Dermis microvascular lymphatic vessel endothelial cell (primary cell): ENCODE measurements around the gene ORC5. TPM values are rescaled to one million over a fixed set of nuclear protein-coding genes. Genes with fewer than 3 reads are reported as not detected.
"Not testable (repeated sequence)": the region's sequence is repeated elsewhere in the genome, so short reads cannot be mapped to it uniquely, and the experiment has no call there.

ENCODE experiments used
- DNase-seq, 2 donors: peaks; one replicate each; pipeline versions ENCODE4 v3.0.0 to v3.0.0-alpha.2; 2010; ENCODE audit warnings: low read depth in 2 of 2
- total RNA-seq: library from RNA; depleted of rRNA; stranded (reverse); fragments of >200 nt; gene quantifications from 2 replicates; pipeline ENCODE4 v1.2.1, GENCODE V29; 2014

Gene ORC5
- total RNA-seq, 1 donor from 2014 or later = 18.2 TPM

DNA sequence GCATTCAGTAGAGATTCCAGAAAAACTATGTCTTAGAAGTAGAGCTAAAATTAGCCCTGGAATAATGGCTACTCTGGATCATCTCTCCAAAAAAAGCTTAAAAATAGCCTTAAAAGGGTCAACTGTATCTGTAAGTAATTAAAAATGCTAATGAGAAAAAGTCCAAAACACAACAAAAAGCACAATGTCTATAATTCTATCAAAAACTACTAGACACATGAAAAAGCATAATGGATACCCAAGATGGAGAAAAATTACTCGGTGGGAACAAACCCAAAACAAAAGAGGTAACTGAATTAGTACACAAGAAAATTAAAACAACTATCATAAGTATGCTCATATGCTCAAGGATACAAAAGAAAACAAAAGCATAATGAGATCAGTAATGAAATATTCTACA is 15.4 kb downstream of the ORC5 start:
- no peak for DNase-seq

DNA sequence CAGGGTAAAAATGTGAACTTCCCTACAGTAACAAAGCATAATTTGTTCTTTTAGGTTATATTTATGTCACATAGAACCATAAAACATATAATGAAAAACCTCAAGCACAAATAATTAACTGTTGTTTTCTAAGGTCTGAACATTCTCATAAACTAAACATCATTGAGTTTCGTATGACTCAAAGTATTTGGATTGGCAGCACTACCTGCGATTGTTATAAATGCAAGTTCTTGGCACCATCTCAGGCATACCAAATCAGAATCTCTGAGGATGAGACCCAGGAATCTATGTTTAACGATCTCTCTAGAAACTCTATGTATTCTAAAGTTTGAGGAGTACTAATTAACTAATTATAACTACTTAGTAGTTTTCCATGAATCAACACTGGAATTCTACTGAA is 22.5 kb downstream of the ORC5 start:
- peak in 1 of 2 donors; percentile 84 for DNase-seq

DNA sequence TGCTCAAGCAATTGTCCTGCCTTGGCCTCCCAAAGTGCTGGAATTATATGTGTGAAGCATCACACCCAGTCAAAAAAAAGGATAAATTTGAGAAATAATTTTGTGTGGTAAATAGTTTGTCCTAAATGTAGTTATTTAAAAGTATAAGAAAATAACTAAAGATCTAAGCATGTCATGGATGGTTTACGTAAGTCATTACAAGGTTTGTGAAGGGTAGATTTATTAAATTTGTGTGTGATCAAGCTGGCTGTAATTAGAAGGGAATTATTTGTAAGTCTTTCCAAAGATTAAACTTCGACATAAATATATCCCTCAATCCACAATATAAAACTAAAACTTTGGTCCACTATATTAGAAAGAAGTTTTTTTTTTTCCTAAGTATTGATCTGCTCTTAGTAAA is 28.6 kb downstream of the ORC5 start:
- no peak for DNase-seq

DNA sequence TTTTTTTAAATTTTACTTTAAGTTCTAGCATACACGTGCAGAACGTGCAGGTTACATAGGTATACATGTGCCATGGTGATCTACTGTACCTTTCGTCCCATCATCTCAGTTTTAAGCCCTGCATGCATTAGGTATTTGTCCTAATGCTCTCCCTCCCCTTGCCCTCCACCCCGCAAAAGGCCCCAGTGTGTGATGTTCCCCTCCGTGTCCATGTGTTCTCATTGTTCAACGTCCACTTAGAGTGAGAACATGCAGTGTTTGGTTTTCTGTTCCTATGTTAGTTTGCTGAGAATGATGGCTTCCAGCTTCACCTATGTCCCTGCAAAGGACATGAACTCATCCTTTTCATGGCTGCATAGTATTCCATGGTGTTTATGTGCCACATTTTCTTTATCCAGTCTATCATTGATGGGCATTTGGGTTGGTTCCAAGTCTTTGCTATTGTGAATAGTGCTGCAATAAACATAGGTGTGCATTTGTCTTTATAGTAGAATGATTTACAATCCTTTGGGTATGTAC is 30.2 kb downstream of the ORC5 start:
- DNase-seq = not testable (repeated sequence)

DNA sequence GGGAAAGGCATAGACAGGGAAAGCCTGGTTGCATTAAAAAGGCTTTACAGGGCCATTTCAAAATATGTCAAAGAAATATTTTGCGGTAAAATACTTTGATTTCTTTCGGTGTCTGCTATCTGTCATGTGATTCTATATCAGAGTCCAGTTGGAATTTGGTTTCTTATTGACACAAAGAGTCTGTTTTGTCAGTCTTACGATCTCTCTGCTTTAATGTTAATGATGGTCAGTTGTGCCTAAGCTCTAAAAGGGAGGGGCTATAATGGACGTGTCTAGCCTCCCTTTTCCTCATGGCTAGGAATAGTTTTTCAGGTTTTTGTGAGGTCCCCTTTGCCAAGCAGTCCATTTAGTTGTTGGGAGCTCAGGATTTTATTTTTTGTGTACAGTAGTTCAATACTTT is 31.5 kb downstream of the ORC5 start:
- DNase-seq = no peak

- DNase-seq = no peak
Observed at GRCh38 chr7:104175361-104175984, 32.3 kb downstream of the ORC5 start.

- peak in 1 of 2 donors; percentile 77 for DNase-seq
Observed at GRCh38 chr7:104174798-104175197, 33.0 kb downstream of the ORC5 start.

GRCh38 chr7:104162081-104162480 is 45.7 kb downstream of the ORC5 start:
- DNase-seq = no peak

DNA sequence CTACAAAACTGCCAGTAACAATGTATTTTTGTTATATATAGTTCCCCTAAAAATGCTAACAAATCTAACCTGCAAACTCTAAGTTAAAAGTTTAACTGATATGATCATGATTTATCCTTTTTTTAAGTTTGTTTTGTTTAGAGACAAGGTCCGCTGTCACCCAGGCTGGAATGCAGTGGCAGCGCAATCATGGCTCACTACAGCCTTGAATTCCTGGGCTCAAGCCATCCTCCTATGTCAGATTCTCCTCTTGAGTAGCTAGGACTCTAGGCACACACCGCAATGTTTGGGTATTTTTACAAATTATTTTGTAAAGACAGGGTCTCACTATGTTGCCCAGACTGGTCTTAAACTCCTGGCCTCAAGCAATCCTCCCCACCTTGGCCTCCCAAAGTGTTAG is 46.6 kb downstream of the ORC5 start:
- no peak for DNase-seq

GRCh38 chr7:104160375-104160774 is 47.4 kb downstream of the ORC5 start:
- DNase-seq = peak; percentile 30 to 36

GRCh38 chr7:104156842-104157277 is 51.0 kb downstream of the ORC5 start:
- peak; percentile 58 to 61 for DNase-seq

DNA sequence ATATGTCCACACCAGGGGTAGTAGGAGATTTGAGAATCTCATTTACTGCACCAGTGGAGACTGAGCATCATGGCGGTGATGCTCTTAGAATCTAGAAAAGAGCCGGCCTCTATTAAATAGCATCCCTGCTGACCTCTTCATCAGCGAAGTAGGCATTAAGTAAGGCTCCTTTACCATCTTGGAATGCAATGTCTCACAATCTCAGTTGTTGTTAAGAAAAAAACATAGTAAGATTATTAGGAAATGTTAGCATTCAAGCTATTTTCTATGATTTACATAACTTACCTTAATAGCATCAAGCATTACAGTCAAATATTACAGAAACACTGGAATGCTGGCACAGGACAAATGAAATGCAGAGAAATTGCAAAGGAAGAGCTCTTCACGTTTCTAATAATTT is 54.5 kb downstream of the ORC5 start:
- no peak for DNase-seq

GRCh38 chr7:104152468-104152867 is 55.3 kb downstream of the ORC5 start:
- no peak for DNase-seq

DNA sequence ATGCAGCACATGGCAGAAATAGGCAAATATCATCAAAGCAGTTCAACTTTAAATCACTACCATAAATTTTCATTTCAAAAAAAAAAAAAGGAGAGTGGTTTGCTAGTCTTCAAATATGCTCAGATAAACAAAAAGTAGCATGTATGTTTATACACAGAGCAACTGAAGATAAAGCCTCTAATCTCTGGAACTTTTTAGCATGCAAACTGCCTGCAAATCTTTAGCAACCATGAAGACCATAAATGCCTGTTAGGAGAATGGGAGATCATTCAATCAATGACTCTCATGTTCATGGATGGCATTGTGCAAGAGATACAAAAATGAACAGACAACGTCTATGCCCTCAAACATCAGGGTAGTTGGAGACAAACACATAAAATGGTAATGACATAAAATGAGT is 57.3 kb downstream of the ORC5 start:
- no peak for DNase-seq

GRCh38 chr7:104149822-104150221 is 58.0 kb downstream of the ORC5 start:
- peak in 1 of 2 donors; percentile 13 for DNase-seq

DNA sequence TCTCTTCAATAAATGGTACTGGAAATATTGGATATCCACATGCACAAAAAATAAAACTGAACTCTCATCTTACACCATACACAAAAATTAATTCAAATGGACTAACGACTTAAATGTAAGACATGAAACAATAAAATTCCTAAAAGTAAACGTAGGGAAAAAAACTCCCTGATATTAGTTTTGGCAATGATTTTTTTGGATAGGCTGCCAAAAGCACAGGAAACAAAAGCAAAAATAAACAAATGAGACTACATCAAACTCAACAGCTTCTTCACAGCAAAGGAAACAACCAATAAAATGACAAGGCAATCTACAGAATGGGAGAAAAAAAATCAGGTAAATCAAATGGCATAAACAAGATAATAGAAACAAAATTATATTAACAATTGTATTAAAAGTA is 65.7 kb downstream of the ORC5 start:
- peak; percentile 71 to 75 for DNase-seq

GRCh38 chr7:104137971-104138370 is 69.8 kb downstream of the ORC5 start:
- peak in 1 of 2 donors; percentile 60 for DNase-seq

DNA sequence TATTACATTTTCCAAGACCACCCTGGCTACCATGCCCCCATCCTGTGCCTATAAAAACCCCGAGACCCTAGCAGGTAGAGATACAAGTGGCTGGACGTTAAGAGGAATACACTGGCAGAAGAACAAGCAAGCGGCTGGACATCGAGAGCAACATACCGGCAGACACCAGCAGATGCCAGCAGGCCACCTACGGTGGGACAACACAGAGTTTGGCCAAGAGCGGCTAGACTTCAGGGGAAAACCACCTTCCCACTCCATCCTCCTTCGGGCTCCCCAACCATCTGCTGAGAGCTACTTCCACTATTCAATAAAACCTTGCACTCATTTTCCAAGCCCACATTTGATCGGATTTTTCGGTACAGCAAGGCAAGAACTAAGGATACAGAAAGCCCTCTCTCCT is 70.3 kb downstream of the ORC5 start:
- no peak for DNase-seq

GRCh38 chr7:104136981-104137380 is 70.8 kb downstream of the ORC5 start:
- DNase-seq = no peak

DNA sequence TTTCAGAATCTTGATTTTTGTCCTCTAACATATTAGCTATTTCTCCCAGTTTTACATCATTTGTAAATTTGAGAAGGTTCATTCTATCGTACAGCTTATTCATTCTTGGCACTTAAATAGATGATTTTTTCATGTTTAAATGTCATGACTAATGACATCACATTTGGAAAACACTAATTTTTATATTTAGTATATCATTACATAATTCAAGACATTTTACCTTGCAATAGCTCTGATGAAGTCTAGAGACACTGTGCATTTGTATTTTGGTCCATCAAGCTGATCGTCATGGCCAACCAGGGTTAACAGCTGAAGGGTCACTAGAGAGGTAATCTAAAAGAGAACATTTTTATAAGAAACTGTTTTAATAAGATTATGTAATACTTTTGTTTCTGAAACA is 71.3 kb downstream of the ORC5 start:
- no peak for DNase-seq

DNA sequence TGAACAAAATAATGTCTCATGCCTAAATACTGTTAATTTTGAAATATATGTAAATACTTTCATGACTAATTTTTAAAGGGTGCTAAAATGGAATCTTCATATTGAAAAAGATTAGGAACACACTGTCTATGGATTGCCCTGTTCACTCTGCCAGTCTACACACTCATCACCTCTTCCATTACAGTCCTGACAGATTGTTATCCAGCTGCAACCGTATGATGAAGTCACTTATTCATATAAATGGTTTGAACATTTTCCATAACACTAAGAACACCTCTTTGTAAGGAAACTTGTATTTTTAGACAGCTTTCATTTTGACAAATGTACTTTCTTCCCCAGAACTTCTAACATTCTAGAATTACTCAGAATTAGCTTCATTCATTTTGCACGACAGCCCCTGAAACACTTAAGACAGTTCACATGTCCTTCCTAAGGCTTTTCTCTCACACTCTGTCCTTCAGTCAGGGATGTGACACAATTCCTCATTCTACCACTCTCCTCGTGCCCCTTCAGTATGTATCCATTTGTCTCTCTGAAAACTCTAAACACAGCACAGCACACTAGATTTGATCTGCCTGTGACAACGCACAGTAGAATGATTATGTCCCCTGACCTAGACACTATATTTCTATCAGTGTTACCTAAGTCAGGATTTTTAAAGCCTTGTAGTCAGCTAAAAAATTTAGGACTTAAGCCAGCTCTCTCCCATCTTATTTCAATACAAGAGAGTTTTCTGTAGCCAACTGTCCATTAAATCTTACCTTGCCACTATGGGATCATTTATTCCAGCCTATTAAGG is 71.9 kb downstream of the ORC5 start:
- DNase-seq = no peak

- no peak for DNase-seq
Observed at GRCh38 chr7:104133238-104133637, 74.6 kb downstream of the ORC5 start.

DNA sequence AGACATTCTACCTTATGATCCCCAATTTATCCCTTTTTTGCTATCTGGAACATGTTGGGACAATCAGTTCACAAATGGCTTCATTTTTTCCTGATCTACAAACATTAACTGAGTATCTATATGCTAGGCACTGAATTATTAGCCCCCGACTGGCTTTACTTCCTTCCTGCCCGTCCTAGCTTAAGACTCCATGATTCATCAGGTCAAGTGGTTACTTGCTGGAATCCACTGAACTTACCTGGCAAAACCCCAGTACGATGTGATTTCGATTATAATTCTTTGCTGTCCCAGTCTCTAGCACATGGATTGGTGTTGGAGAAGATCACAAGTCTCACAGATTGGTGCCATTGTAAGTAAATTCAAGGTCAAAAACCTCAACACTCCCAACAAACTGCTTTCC is 77.1 kb downstream of the ORC5 start:
- peak in 1 of 2 donors; percentile 11 for DNase-seq
